DND-41 (cell line): Measurements from ENCODE around the gene HDAC8.

ENCODE experiments used
- ATAC-seq: fragments of 200-7000 bp; cut with Tn5 transposase; 3 replicates; pipeline ENCODE4 v1.9.1; 2021; ENCODE audit warnings: low read depth; ENCODE audit not compliant: insufficient read depth
- DNase-seq: peaks from one replicate; pipeline ENCODE4 v3.0.0-alpha.2; 2020
- H2AFZ ChIP-seq: 2 replicates; pipeline ENCODE4 v1.6.0; 2012; ENCODE audit warnings: low read depth, low read length
- H3K27ac ChIP-seq: 2 replicates; pipeline ENCODE4 v1.5.1; 2012; ENCODE audit warnings: low read length, inconsistent platforms
- H3K27me3 ChIP-seq: fragments of 200-600 bp; sonication (generic); 2 replicates; pipeline ENCODE4 v1.6.0; 2012; ENCODE audit warnings: low read length, mild to moderate bottlenecking, inconsistent platforms; ENCODE audit not compliant: insufficient read depth, poor library complexity
- H3K36me3 ChIP-seq: 2 replicates; pipeline ENCODE4 v1.5.1; 2012; ENCODE audit warnings: low read length, inconsistent platforms; ENCODE audit not compliant: insufficient read depth
- H3K4me1 ChIP-seq: 2 replicates; pipeline ENCODE4 v1.5.1; 2012; ENCODE audit warnings: mild to moderate bottlenecking, low read length; ENCODE audit not compliant: insufficient read depth
- H3K4me2 ChIP-seq: 2 replicates; pipeline ENCODE4 v1.6.0; 2012; ENCODE audit warnings: mild to moderate bottlenecking, moderate library complexity, low read length, inconsistent platforms; ENCODE audit not compliant: insufficient read depth
- H3K4me3 ChIP-seq, 2 experiments: fragments of 200-600 bp in 1 of 2; shearing (Covaris generic) in 1 of 2; 2 replicates each; pipeline ENCODE4 v1.5.1; 2012 to 2016; ENCODE audit warnings: inconsistent platforms in 2 of 2, low read length in 2 of 2, mild to moderate bottlenecking in 2 of 2, low read depth in 1 of 2, moderate library complexity in 1 of 2
- H3K79me2 ChIP-seq: 2 replicates; pipeline ENCODE4 v1.6.0; 2012; ENCODE audit warnings: low read length, inconsistent platforms; ENCODE audit not compliant: insufficient read depth
- H3K9ac ChIP-seq: 2 replicates; pipeline ENCODE4 v1.6.0; 2012; ENCODE audit warnings: low read depth, mild to moderate bottlenecking, inconsistent platforms, low read length, moderate library complexity
- H3K9me3 ChIP-seq: 2 replicates; pipeline ENCODE4 v1.5.1; 2012; ENCODE audit warnings: low read length, moderate library complexity, mild to moderate bottlenecking, inconsistent platforms; ENCODE audit not compliant: insufficient read depth, severe bottlenecking
- H4K20me1 ChIP-seq: 2 replicates; pipeline ENCODE4 v1.6.0; 2012; ENCODE audit warnings: low read length; ENCODE audit not compliant: insufficient read depth
- EZH2 ChIP-seq: IDR thresholded peaks from 3 replicates; pipeline ENCODE4 v1.6.1; 2012; ENCODE audit warnings: borderline replicate concordance, low read depth, mild to moderate bottlenecking, moderate library complexity, low read length, inconsistent platforms; ENCODE audit not compliant: severe bottlenecking
- TF ChIP-seq, protein P1 (sequence below): IDR thresholded peaks from 2 replicates; pipeline ENCODE4 v1.5.1; 2012; ENCODE audit warnings: borderline replicate concordance, low read length, moderate library complexity, mild to moderate bottlenecking; ENCODE audit not compliant: poor library complexity, severe bottlenecking; ENCODE audit errors: extremely low read depth

The HDAC8 gene

GRCh38 chrX:72584163-72584562, 11.5 kb upstream of the HDAC8 start:
- H3K27ac ChIP-seq = no peak overlapping the region
- H3K4me1 ChIP-seq = no peaks in the 10 kb centered on the region
- no peak overlapping the region for H3K4me2 ChIP-seq
- H3K36me3 ChIP-seq = no peaks in the 10 kb centered on the region
- DNase-seq (no peak), ATAC-seq (no peak)
- no peaks in the 10 kb centered on the region for H3K27me3 ChIP-seq
- H3K9me3 ChIP-seq = no peaks in the 10 kb centered on the region
- H4K20me1 ChIP-seq = no peaks in the 10 kb centered on the region
- no peak for TF ChIP-seq EZH2
- TF ChIP-seq, protein P1, sequence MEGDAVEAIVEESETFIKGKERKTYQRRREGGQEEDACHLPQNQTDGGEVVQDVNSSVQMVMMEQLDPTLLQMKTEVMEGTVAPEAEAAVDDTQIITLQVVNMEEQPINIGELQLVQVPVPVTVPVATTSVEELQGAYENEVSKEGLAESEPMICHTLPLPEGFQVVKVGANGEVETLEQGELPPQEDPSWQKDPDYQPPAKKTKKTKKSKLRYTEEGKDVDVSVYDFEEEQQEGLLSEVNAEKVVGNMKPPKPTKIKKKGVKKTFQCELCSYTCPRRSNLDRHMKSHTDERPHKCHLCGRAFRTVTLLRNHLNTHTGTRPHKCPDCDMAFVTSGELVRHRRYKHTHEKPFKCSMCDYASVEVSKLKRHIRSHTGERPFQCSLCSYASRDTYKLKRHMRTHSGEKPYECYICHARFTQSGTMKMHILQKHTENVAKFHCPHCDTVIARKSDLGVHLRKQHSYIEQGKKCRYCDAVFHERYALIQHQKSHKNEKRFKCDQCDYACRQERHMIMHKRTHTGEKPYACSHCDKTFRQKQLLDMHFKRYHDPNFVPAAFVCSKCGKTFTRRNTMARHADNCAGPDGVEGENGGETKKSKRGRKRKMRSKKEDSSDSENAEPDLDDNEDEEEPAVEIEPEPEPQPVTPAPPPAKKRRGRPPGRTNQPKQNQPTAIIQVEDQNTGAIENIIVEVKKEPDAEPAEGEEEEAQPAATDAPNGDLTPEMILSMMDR = no peak
- no peak overlapping the region for H3K9ac ChIP-seq
- H3K4me3 ChIP-seq = no peak overlapping the region
- no peak overlapping the region for H2AFZ ChIP-seq
- no peaks in the 10 kb centered on the region for H3K79me2 ChIP-seq

GRCh38 chrX:72576141-72576894, 3.7 kb upstream of the HDAC8 start:
- H3K27me3 ChIP-seq = no peaks in the 10 kb centered on the region

GRCh38 chrX:72573158-72573511, 492 bp upstream of the HDAC8 start:
- Histone ChIP-seq H3K4me3 (peak overlapping the region; percentile 90 to 94; a peak in 3 of 4 replicates), H3K79me2 (peaks cover 7% of the 10 kb centered on the region), H3K4me2 (peak overlapping the region; percentile 78), H3K27me3 (no peaks in the 10 kb centered on the region), H3K36me3 (peaks cover 15% of the 10 kb centered on the region), H3K9me3 (no peaks in the 10 kb centered on the region), H4K20me1 (no peaks in the 10 kb centered on the region), H3K4me1 (peaks cover 13% of the 10 kb centered on the region), H3K9ac (peak overlapping the region; percentile 74), H3K27ac (no peak overlapping the region; the same call in 1 of the 2 replicates), H2AFZ (peak overlapping the region; percentile 90)
- TF ChIP-seq, protein P1 = no peak
- peak; percentile 15; the same call in 1 of the 3 replicates for ATAC-seq
- no peak for DNase-seq

More at GRCh38 chrX:72576141-72576894, 3.7 kb upstream of the HDAC8 start:
- Histone ChIP-seq H3K27ac (no peak overlapping the region), H3K4me2 (no peak overlapping the region), H2AFZ (no peak overlapping the region), H3K36me3 (no peaks in the 10 kb centered on the region), H3K4me1 (peaks cover 11% of the 10 kb centered on the region), H3K9ac (no peak overlapping the region), H3K9me3 (no peaks in the 10 kb centered on the region), H4K20me1 (no peaks in the 10 kb centered on the region), H3K79me2 (peaks cover 7% of the 10 kb centered on the region), H3K4me3 (no peak overlapping the region)
- TF ChIP-seq, protein P1 = no peak
- no peak for TF ChIP-seq EZH2
- DNase-seq = no peak
- no peak for ATAC-seq
